HTR-8/SVneo (cell line): Measurements from ENCODE around the gene STXBP5L.
"Not testable (repeated sequence)": the region's sequence is repeated elsewhere in the genome, so short reads cannot be mapped to it uniquely, and the experiment has no call there.

Experiments used
- DNase-seq: peaks from one replicate; pipeline ENCODE4 v3.0.0; 2011; ENCODE audit warnings: low spot score, mixed read lengths; ENCODE audit not compliant: insufficient read length
- FAIRE-seq: peaks from 2 replicates; lab custom pipeline; 2011; peaks lifted over from hg19 to GRCh38; lab: Jason Lieb, UNC

Gene STXBP5L

GRCh38 chr3:121399820-121400219 is 491.8 kb downstream of the STXBP5L start:
- no peak for FAIRE-seq
- no peak for DNase-seq

- FAIRE-seq: no peak
- no peak for DNase-seq
Measured at GRCh38 chr3:121405631-121406030, 497.6 kb downstream of the STXBP5L start.

- no peak for DNase-seq
- FAIRE-seq: no peak
Measured at GRCh38 chr3:121411523-121411922, 503.5 kb downstream of the STXBP5L start.

GRCh38 chr3:121414924-121415323 is 506.9 kb downstream of the STXBP5L start:
- DNase-seq (no peak), FAIRE-seq (no peak)

- DNase-seq (no peak), FAIRE-seq (no peak)
Measured at GRCh38 chr3:121418182-121418581, 510.2 kb downstream of the STXBP5L start.

- no peak for DNase-seq
- FAIRE-seq: no peak
Measured at GRCh38 chr3:121424549-121424948, 516.5 kb downstream of the STXBP5L start.

GRCh38 chr3:121430664-121431215 is 522.7 kb downstream of the STXBP5L start:
- DNase-seq: no peak
- no peak for FAIRE-seq

- FAIRE-seq (no peak), DNase-seq (peak; percentile 5)
Measured at GRCh38 chr3:121431726-121432517, 523.9 kb downstream of the STXBP5L start.

- DNase-seq (no peak), FAIRE-seq (no peak)
Measured at GRCh38 chr3:121436074-121436473, 528.1 kb downstream of the STXBP5L start.

- no peak for DNase-seq
- FAIRE-seq: no peak
Measured at GRCh38 chr3:121436641-121437040, 528.6 kb downstream of the STXBP5L start.

- no peak for FAIRE-seq
- DNase-seq: no peak
Measured at GRCh38 chr3:121443456-121443855, 535.5 kb downstream of the STXBP5L start.

GRCh38 chr3:121451752-121452151 is 543.7 kb downstream of the STXBP5L start:
- not testable (repeated sequence) for DNase-seq, FAIRE-seq

GRCh38 chr3:121462565-121462964 is 554.6 kb downstream of the STXBP5L start:
- FAIRE-seq (no peak), DNase-seq (no peak)

- no peak for FAIRE-seq
- no peak for DNase-seq
Measured at GRCh38 chr3:121463745-121464144, 555.7 kb downstream of the STXBP5L start.

- no peak for DNase-seq
- FAIRE-seq: no peak
Measured at GRCh38 chr3:121467085-121467484, 559.1 kb downstream of the STXBP5L start.

GRCh38 chr3:121473001-121473400 is 565.0 kb downstream of the STXBP5L start:
- no peak for FAIRE-seq

More at GRCh38 chr3:121473001-121473400, 565.0 kb downstream of the STXBP5L start:
- DNase-seq: no peak
